DOHH2 (cell line): ENCODE measurements around the gene OR2W3.

ENCODE experiments used
- EZH2phosphoT487 ChIP-seq: fragments of 200-600 bp; sonication (generic); IDR thresholded peaks from 2 replicates; pipeline ENCODE4 v1.6.1; 2017; ENCODE audit warnings: borderline replicate concordance, mild to moderate bottlenecking, antibody characterized with exemption, low read length, moderate library complexity, mixed read lengths
- TF ChIP-seq, protein P1 (sequence below): fragments of 200-600 bp; sonication (generic); IDR thresholded peaks from one replicate; pipeline ENCODE4 v1.5.1; 2014; ENCODE audit warnings: antibody characterized with exemption, mild to moderate bottlenecking, low read depth, low read length; ENCODE audit not compliant: poor library complexity, severe bottlenecking

DNA sequence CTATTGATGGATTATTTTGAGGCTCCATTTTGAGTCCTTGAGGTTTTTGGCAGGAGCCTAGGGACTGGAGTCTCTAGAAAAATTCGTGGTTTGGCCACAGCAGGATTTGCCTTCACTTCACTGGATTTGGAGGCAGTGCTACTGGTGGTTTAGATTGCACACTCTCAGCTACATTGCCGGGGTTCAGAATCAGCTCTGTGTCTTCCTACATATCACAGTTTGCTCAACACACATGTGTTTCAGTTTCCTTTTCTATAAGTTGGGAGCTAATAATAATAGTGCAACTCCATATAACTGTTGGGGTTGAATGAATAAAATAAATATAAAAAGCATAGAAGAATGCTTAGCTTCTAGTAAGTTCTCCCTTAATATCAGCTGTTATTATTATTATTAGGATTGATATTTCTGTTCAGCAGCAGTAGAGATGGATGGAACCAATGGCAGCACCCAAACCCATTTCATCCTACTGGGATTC lies at the start of gene OR2W3:
- TF ChIP-seq, protein P1, sequence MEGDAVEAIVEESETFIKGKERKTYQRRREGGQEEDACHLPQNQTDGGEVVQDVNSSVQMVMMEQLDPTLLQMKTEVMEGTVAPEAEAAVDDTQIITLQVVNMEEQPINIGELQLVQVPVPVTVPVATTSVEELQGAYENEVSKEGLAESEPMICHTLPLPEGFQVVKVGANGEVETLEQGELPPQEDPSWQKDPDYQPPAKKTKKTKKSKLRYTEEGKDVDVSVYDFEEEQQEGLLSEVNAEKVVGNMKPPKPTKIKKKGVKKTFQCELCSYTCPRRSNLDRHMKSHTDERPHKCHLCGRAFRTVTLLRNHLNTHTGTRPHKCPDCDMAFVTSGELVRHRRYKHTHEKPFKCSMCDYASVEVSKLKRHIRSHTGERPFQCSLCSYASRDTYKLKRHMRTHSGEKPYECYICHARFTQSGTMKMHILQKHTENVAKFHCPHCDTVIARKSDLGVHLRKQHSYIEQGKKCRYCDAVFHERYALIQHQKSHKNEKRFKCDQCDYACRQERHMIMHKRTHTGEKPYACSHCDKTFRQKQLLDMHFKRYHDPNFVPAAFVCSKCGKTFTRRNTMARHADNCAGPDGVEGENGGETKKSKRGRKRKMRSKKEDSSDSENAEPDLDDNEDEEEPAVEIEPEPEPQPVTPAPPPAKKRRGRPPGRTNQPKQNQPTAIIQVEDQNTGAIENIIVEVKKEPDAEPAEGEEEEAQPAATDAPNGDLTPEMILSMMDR, result no peak
- no peak for TF ChIP-seq EZH2phosphoT487
